ENCODE data around the gene UBASH3B.

DNA sequence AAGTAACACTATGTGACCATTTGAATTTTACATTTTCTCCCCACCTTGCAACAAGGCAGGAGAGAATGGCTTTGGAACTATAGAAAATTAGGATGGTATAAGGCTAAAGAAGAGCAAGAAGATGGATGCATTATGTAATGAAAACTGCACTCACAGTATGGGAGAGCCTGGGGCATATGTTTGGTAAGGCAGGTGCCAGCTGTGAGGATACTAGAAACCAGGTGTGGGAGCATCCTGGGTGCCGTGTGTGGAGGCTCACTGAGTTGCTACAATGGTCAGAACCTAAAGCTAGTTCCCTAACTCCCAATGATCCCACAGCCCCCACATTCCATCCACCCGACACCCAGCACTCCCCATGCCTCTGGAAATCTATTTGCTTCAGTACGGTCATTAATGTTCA is 42.9 kb downstream of the UBASH3B start:
- TF ChIP-seq, protein P1, sequence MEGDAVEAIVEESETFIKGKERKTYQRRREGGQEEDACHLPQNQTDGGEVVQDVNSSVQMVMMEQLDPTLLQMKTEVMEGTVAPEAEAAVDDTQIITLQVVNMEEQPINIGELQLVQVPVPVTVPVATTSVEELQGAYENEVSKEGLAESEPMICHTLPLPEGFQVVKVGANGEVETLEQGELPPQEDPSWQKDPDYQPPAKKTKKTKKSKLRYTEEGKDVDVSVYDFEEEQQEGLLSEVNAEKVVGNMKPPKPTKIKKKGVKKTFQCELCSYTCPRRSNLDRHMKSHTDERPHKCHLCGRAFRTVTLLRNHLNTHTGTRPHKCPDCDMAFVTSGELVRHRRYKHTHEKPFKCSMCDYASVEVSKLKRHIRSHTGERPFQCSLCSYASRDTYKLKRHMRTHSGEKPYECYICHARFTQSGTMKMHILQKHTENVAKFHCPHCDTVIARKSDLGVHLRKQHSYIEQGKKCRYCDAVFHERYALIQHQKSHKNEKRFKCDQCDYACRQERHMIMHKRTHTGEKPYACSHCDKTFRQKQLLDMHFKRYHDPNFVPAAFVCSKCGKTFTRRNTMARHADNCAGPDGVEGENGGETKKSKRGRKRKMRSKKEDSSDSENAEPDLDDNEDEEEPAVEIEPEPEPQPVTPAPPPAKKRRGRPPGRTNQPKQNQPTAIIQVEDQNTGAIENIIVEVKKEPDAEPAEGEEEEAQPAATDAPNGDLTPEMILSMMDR (conservative IDR thresholded peaks at IDR 0.05 in 1 of 2, IDR thresholded peaks at IDR 0.05 in 1 of 2; ENCODE audit: extremely low read depth in 1 of 2, insufficient read depth in 1 of 2, low read depth in 1 of 2, low read length in 2 of 2) = no peak
- TF ChIP-seq EZH2 (IDR thresholded peaks at IDR 0.05; ENCODE audit: borderline replicate concordance, low read length) = no peak
